HG02610 (cell line): ENCODE measurements around the gene POLR3H.

Experiments used
- ATAC-seq: cut with Tn5 transposase; IDR thresholded peaks from one replicate; pipeline ENCODE4 v1.9.1; 2021; ENCODE audit warnings: mild to moderate bottlenecking, moderate library complexity; ENCODE audit not compliant: unreplicated experiment

Gene POLR3H

DNA sequence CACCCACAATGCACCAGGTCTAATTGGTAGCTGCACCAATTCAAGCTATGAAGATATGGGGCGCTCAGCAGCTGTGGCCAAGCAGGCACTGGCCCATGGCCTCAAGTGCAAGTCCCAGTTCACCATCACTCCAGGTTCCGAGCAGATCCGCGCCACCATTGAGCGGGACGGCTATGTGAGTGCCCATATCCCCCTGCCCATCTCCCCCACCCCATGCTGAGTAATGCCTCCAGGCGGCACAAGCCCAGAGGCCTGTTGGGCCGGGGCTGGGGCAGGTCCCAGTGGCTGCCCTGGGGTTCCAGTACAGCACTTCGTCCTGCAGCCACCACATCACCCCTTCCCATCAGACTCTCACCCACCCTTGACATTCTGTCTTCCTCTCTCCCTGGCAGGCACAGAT is 21.5 kb downstream of the POLR3H start:
- ATAC-seq = no peak

DNA sequence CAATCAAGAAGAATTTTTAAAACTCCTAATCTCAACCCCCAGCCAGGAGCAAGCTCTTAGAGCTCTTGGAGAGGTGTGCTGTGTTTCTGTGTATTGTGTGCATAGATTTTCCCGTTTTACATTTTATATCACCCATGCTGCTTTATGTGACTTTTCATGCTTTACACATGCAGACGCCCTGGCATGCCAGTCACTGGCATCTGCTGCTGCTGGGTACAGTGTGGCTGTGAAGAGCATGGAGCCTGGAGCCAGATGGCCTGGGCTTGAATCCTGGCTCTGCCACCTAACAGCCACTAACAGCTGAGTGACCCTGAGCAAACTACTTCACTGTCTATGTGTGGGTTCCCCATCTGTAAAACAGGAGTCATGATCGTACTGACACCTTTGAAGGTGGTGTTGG is 23.1 kb downstream of the POLR3H start:
- no peak for ATAC-seq

DNA sequence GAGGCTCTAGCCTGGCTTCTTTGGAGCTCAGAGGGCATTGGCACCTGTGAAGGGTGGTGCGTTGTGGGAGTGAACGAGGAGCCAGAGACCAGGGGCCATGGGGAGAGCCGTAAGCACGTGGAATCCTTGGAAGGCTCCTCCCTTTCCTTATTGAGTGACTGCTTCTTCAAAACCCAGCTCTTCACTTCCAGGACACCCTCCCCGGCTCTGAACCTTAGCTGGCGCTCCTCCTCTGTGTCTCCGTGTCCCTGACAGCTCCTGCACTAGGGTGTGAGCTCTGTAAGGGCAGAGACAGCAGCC is 26.3 kb downstream of the POLR3H start:
- ATAC-seq = no peak

DNA sequence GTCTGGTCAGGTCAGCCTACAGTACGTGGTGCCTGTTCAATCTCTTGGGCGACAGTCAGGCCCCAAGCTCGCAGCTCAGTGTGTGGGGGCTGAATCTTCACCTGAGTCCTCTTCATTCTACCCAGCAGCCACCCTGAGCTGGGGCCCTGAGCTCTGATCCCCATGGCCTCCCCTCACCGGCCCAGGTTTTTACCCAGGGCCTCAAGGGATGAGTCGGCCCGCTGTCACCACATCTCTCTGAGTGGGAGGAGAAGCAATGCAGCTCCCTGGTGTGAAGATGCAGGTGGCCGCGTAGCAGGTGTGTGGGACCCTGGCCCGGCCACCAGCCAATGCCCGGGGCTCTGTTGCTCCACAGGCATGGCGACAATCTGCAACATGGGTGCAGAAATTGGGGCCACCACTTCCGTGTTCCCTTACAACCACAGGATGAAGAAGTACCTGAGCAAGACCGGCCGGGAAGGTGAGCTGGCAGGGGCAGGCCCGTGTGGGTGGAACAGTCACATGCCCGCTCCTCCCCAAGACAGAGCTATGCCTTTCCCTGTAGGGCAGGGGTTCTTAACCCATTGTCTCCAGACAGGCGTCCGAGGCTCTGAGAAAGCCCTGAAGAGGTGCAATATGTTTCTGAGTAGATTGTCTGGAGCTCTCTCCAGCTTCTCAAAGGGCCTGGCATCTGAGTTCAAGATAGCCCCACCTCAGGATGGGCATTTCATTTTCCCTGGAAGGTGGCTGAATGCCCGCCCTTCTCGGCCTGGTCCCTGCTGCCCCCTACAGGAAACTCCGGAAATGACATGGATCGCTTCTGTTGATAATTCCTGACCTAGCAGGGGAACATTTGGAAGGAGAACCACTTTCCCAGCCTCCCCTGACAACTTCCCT is 26.9 kb downstream of the POLR3H start:
- no peak for ATAC-seq

GRCh38 chr22:41516462-41516861 is 27.8 kb downstream of the POLR3H start:
- ATAC-seq = no peak

- ATAC-seq = no peak
Measured at GRCh38 chr22:41513391-41513790, 30.9 kb downstream of the POLR3H start.

DNA sequence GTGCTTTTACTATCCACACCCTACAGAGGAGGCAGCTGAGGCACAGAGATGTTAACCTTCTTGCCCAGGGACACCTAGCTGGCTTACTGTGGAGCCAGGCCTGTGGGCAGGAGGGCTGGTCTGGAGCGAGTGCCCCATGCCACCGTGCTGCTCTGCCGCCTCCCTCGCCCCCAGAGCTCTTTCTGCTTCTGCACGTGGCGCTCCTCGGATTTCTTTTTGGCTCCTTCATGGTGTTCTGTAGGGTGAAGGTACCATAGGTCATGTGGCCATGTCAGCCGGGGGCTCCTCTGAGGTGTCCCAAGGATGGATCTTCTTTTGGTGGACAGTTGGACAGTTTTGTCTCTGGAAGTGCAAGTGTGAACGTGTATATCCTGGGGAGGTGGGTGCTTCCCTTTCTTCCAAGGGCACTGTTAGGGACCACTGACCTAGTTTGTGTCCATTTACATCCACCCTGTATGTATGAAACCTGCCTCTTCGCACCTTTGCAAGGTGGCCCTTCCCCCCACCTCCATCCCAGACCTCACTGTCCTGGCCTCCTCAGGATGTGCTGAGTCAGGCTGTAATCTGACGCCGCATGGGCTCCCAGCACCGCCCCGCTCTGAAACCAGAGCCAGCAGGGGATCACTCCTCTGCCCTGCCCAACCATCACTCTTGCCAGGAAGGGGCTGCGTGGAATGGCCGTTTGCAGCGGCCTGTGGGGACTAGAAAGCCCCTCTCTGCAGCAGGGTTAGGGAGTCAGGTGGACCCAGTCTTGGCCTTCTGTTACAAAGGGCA is 31.7 kb downstream of the POLR3H start:
- ATAC-seq = no peak

DNA sequence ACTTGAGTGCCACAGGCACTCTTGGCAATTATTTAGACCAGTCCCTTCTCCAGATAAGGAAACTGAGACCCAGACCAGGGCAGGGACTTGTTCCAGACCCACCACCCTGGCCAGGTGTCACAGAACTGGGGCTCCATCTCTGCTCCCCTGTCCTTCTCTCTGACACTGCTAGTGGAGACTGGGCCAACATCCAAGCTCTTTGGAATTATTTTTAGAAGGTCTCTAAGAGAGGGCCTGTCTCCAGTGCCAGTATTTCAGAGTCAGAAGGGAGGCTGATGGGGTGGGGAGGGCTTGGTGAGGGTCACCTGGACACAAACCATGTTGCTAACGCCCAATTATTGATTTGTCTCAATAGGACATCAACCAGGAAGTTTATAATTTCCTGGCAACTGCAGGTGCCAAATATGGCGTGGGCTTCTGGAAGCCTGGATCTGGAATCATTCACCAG is 32.7 kb downstream of the POLR3H start:
- ATAC-seq = no peak

DNA sequence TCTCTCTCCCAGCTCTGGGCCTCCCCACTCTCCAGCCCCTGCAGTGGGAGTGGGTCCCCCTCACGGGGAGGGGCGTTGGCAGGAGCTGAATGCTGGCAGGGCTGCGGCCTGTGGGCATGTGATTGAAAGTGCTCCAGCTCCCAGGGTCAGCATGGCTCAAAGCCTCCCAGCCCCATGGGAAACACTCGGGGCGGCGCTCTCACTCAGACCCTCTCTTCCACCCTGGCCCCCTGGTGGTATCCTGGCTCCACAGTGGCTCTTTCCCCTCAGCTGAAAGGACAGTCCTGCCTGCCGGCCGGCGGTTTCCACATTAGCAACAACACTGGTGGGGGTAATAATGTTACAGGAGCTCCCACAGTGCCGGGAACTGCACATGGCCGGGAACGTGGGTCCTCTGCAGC is 35.5 kb downstream of the POLR3H start:
- no peak for ATAC-seq

- ATAC-seq = no peak
Measured at GRCh38 chr22:41507330-41508063, 36.8 kb downstream of the POLR3H start.

GRCh38 chr22:41505511-41506220 is 38.6 kb downstream of the POLR3H start:
- ATAC-seq = no peak

DNA sequence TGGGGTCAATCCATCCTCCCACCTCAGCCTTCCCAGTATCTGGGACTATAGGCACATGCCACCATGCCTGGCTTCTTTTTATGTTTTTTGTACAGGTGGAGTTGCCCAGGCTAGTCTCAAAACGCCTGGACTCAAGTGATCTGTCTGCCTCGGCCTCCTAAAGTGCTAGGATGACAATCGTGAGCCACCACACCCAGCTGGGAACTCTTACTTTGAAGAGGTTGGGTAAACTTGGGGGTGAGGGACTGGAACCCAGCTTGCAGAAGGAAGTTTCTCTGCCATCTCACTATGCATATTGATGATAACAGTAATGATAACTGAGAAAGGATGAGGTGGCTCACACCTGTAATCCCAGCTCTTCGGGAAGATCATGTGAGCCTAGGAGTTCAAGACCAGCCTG is 39.5 kb downstream of the POLR3H start:
- ATAC-seq = no peak

GRCh38 chr22:41504397-41504796 is 39.9 kb downstream of the POLR3H start:
- ATAC-seq = no peak

DNA sequence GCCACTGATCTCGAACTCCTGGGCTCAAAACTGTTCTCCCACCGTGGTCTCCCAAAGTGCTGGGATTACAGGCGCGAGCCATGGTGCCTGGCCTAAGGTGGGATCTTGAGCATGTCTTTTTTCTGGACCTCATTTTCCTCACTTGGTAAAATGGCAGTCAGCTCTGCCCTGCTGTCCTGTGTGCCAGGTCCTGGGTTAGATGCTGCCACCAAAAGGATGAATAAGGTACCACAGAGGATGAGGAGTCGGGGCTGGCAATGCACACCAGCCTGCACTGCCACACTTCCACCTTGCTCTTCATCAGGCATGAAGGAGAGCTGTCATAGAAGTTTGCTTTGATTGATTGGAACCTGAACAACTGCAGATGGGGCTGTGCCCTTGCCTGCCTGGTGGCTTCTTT is 43.1 kb downstream of the POLR3H start:
- ATAC-seq = no peak

GRCh38 chr22:41500303-41500702 is 44.0 kb downstream of the POLR3H start:
- no peak for ATAC-seq

GRCh38 chr22:41499624-41500280 is 44.5 kb downstream of the POLR3H start:
- no peak for ATAC-seq

DNA sequence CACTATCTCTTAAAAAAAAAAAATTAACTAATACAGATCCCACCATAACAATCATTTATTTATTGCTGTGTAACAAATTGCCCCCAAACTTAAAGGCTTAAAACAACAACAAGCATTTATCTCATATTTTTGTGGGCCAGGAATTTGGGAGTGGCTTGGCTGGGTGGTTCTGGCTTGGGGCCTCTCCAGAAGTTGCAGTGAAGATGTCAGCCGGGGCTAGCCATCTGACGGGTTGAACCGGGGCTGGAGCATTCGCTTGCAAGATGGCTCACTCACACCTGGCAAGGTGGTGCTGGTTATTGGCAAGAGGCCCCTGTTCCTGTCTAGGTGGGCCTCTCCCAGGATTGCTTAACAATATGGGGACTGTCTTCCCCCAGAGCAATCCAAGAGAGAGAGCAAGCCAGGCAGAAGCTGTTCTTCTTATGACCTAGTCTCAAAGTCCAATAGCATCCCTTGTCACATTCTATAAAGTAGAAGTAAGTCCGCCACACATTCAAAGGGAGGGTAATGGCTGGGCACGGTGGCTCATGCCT is 45.9 kb downstream of the POLR3H start:
- no peak for ATAC-seq

DNA sequence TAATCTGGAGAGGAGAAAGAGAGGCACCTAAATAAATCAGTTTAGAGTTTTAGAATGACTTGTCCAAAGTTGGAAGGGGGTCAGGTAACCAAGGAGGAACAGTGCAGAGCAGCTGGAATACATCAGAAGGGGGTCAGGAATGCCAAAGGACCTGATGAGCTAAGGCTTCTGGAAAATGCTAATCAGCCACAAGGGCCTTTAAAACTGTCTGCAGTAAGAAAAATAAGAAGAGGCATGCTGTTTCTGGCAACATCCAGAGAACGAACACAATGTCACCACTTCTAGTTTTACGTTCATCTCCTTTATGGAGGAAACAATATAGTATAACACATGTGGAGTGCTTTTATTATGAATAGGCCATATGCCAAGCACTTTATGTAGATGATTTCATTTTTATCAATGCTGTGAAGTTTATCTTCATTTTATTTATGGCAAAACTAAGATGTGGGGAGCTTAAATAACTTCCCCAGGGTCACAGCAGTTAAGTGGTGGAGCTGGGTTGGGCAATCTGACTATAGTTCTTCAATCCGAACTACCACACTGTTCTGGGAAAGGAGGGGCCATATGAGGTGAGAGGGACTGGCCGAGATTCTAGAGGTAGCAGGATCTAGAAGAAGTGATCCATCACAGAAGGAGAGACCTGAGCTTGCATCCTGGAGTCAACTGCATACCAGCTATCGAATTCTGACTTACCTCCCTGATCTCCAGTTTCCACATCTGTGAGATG is 52.7 kb downstream of the POLR3H start:
- no peak for ATAC-seq

GRCh38 chr22:41488596-41489385 is 55.5 kb downstream of the POLR3H start:
- ATAC-seq = no peak
